ENCODE results near the gene PGPEP1.

The PGPEP1 gene

DNA sequence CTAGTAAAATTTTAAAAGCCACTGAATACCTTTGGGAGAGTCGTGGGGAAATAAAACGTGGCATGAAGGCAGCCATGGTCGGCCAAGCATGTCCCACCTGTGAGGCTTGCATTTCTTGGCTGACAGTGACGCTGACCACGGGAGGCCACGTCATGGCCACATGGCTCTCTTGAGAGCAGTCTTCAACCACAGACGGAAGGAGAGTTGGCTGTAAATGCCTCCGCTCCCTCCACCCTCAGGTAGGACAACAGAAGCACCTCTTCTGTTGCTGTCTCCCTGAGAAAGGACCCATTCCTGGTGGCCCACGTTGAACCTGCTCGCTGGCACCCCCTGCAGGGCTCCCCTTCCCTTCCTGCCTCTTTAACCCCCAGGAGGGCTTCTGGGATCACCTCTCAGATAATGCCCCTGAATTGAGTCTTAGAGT, 67.7 kb downstream of the PGPEP1 start:
- TF ChIP-seq TCF12 (IDR thresholded peaks at IDR 0.05; ENCODE audit: low read depth) (peak; percentile 55; the same call in 1 of the 2 replicates), YY1 (IDR thresholded peaks at IDR 0.05; ENCODE audit: low read depth) (peak; percentile 33; the same call in 1 of the 2 replicates), NFIC (IDR thresholded peaks at IDR 0.05) (peak; percentile 44), REST (IDR thresholded peaks at IDR 0.05; ENCODE audit: low read depth) (no peak), TAF1 (IDR thresholded peaks at IDR 0.05; ENCODE audit: low read depth) (no peak), RAD21 (IDR thresholded peaks at IDR 0.05; ENCODE audit: low read depth) (peak; percentile 65), EP300 (IDR thresholded peaks at IDR 0.05; ENCODE audit: borderline replicate concordance) (0 out of 2 replicates have a peak, but pooled peaks have one; percentile 27)
- TF ChIP-seq, protein P1, sequence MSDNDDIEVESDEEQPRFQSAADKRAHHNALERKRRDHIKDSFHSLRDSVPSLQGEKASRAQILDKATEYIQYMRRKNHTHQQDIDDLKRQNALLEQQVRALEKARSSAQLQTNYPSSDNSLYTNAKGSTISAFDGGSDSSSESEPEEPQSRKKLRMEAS (IDR thresholded peaks at IDR 0.05) = peak; percentile 84
- TF ChIP-seq, protein P2, sequence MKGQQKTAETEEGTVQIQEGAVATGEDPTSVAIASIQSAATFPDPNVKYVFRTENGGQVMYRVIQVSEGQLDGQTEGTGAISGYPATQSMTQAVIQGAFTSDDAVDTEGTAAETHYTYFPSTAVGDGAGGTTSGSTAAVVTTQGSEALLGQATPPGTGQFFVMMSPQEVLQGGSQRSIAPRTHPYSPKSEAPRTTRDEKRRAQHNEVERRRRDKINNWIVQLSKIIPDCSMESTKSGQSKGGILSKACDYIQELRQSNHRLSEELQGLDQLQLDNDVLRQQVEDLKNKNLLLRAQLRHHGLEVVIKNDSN (IDR thresholded peaks at IDR 0.05) = peak; percentile 40; the same call in 1 of the 2 replicates

DNA sequence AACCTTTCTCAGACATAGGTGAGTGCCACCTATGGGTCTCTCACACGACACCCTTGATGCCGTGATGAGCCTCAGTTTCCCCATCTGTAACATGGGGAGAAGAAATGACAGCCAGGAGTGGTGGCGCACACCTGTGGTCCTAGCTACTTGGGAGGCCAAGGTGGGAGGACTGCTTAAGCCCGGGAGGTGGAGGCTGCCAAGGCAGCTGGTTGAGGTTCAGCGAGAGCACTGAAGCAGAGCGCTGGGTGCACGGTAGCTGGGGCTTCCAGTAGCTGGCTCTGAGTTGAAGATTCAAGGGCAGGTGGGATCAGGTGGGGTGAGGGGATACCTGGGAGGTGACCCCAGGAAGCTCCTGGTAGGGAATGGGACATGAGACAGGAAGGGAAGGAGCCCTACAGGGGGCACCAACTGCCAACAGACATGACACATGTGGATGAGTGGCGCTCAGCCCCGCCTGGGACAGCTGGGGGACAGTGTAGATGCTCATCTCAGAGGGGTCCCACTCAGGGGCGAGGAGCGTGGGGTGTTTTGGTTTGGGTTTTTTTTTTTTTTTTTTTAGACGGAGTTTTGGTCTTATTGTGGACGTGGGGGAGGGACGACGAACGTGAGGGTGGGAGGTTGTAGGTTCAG, 72.3 kb downstream of the PGPEP1 start:
- TF ChIP-seq EGR1 (IDR thresholded peaks at IDR 0.05) = no peak

DNA sequence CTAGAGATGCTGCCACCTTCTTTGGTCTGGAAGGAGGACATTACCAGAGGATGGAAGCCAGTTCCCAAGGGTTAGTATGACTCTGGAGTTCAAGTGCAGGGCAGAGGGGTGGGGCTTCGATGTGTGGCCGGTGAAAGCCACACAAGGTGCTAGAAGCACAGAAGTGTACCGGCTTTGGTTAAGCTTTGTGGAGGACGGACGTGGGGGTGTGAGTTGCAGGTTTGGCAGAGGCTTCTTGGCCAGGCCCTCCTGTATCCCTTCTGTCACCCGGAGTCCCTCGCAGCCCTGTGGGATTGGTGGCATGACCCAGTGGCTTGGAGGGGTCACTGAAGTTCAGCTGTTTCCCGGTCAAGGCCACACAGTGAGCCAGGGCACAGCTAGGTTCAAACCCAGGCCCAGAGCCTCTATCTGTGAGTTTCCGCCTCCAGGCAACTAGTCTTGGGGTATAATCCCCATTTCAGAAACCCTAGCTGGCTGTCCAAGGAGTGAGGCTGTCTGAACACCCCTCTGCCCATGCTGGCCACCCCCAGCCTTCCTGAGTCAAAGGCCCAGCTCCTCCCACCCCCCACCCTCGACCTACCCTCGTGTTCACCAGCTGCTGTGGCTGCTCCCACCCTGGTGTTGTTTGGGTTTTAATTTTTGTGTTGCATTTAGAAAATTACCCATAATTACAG, 74.2 kb downstream of the PGPEP1 start:
- TF ChIP-seq, protein P2 (IDR thresholded peaks at IDR 0.05) = no peak
- no peak for TF ChIP-seq TAF1 (IDR thresholded peaks at IDR 0.05; ENCODE audit: low read depth)
- no peak for TF ChIP-seq EGR1 (IDR thresholded peaks at IDR 0.05)
- TF ChIP-seq NFIC (IDR thresholded peaks at IDR 0.05) = no peak
- TF ChIP-seq, protein P1 (IDR thresholded peaks at IDR 0.05) = no peak
- no peak for TF ChIP-seq CEBPB (IDR thresholded peaks at IDR 0.05)
- no peak for TF ChIP-seq TEAD4 (IDR thresholded peaks at IDR 0.05)
- TF ChIP-seq REST (IDR thresholded peaks at IDR 0.05; ENCODE audit: low read depth) = no peak

DNA sequence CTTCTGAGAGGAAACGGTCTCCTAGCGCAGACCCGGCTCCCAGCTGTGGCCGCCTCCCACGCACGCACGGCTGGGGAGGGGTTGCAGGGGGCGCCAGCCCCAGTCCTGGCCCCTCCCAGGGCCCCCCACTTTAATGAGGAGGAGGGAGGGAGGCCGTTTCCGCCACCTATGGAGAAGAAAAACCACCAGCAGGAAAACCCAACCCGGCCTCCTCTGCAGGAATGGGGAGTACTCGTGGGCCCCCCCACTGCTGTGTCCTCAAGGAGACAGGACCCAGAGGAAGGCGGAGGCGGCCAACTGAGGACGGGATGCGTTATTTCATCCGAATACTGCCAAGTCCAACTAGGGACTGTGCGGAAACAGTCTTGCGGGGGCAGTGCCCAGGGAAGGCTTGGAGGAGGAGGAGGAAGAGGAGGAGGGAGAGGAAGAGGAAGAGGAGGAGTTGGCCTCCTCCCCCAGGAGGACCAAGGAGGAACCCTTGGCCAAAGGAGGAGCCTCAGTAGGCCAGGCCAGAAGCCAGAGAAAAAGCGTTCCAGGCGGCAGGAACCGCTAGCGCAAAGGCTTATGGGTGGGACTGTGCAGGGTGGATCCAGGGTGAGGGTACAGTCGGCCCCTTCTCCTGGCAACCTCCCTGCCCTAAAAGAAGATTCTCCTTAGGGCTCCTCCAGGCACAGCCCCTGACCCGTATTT, 74.9 kb downstream of the PGPEP1 start:
- TF ChIP-seq CREB1 (IDR thresholded peaks at IDR 0.05; ENCODE audit: low read depth) (no peak), YY1 (IDR thresholded peaks at IDR 0.05; ENCODE audit: low read depth) (no peak), TEAD4 (IDR thresholded peaks at IDR 0.05) (no peak), RAD21 (IDR thresholded peaks at IDR 0.05; ENCODE audit: low read depth) (no peak), FOXM1 (IDR thresholded peaks at IDR 0.05; ENCODE audit: borderline replicate concordance, low read depth) (no peak), NFIC (IDR thresholded peaks at IDR 0.05) (no peak), EGR1 (IDR thresholded peaks at IDR 0.05) (no peak), CEBPB (IDR thresholded peaks at IDR 0.05) (no peak), EP300 (IDR thresholded peaks at IDR 0.05; ENCODE audit: borderline replicate concordance) (no peak), ZBTB7A (IDR thresholded peaks at IDR 0.05; ENCODE audit: low read depth) (no peak), REST (IDR thresholded peaks at IDR 0.05; ENCODE audit: low read depth) (no peak), TCF12 (IDR thresholded peaks at IDR 0.05; ENCODE audit: low read depth) (no peak)
- TF ChIP-seq, protein P2 (IDR thresholded peaks at IDR 0.05) = no peak
- TF ChIP-seq, protein P1 (IDR thresholded peaks at IDR 0.05) = no peak
